ENCODE data around the gene MAD1L1. TPM values are rescaled to one million over a fixed set of nuclear protein-coding genes. Genes with fewer than 3 reads are reported as not detected.

MAD1L1 gene
- total and polyA plus RNA-seq, 2 donors (not counting 3 experiments of a cell fraction or from before 2014, with no cell fraction given), result 34.1 to 42.3 TPM

DNA sequence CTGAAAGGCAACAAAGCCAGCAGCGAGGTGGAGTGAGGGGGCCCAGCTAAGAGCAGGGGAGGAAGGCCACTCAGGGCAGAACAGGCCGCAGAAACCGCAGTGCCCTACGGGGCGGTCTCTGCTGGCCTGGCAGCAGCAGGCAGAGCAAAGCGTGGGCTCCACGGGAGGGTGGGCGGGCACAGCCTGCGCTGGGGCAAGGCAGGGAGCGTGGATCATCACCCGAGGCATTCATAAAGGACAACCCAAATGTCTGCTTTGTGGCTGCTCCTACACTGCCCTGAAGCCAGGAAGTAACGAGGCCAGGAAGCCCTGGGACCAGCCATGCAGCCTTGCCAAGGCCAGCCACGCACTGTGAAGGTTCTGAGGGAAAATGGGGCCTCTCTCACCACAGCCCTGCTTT is 127.5 kb downstream of the MAD1L1 start:
- H3K36me3 ChIP-seq (ENCODE audit: control insufficient read depth in 2 of 2, extremely low read depth in 1 of 2, insufficient read depth in 2 of 2, low read length in 2 of 2), result no peaks in the 10 kb centered on the region
- H3K4me1 ChIP-seq (ENCODE audit: control insufficient read depth, extremely low read depth, insufficient read depth, low read length), result peaks cover 19% of the 10 kb centered on the region
- no peak for TF ChIP-seq GATA2 (IDR thresholded peaks at IDR 0.05; ENCODE audit: insufficient read depth, insufficient read length, low read depth, low read length)
- TF ChIP-seq POLR2A (IDR thresholded peaks at IDR 0.05; ENCODE audit: low read depth, low read length), result no peak
- no peak for TF ChIP-seq FOS (IDR thresholded peaks at IDR 0.05; ENCODE audit: borderline replicate concordance, insufficient read depth, low read length)
- TF ChIP-seq EZH2 (IDR thresholded peaks at IDR 0.05; ENCODE audit: borderline replicate concordance, low read depth, low read length, severe bottlenecking), result no peak
- no peak for TF ChIP-seq MYC (IDR thresholded peaks at IDR 0.05; ENCODE audit: low read depth, low read length)
- BruUV-seq (replicated peaks), result no TSS peak
- dilution Hi-C loops (cut with MboI; ENCODE audit: extremely low pct_ligation_motif_present, low sequenced_read_pairs), result no loop called here
- peaks cover 2% of the 10 kb centered on the region for H3K79me2 ChIP-seq (ENCODE audit: control insufficient read depth, insufficient read depth, low read length)
- ChIA-PET POLR2A (no interaction called here), CTCF (interaction anchor here (1.1 kb wide), 2 partner anchors 14 to 104 kb away, joined by 3 to 4 read pairs; no protein-coding TSS in a partner anchor)
- H2AFZ ChIP-seq (ENCODE audit: low read depth, low read length), result no peak overlapping the region
- no peak overlapping the region for H3K9ac ChIP-seq (replicated peaks; ENCODE audit: extremely low read depth, insufficient read depth, low read length)
- no peak overlapping the region for H3K4me2 ChIP-seq (ENCODE audit: insufficient read depth, low read length)
- H3K27ac ChIP-seq (ENCODE audit: insufficient read depth, low read depth, low read length), result no peak overlapping the region
- FAIRE-seq (no peak), DNase-seq (ENCODE audit: low read depth, low spot score) (no peak)
- intact Hi-C loops (cut with micrococcal nuclease), result loop anchor here (2.0 kb wide), 1 partner anchor 104 kb away; no protein-coding TSS in a partner anchor
- H3K4me3 ChIP-seq (replicated peaks in 1 of 3; ENCODE audit: insufficient read depth in 1 of 3, low read depth in 1 of 3, low read length in 3 of 3), result no peak overlapping the region
- no peaks in the 10 kb centered on the region for H3K9me1 ChIP-seq (replicated peaks; ENCODE audit: control insufficient read depth, extremely low read depth, insufficient read depth, low read length)
- no peaks in the 10 kb centered on the region for H4K20me1 ChIP-seq (replicated peaks; ENCODE audit: control insufficient read depth, extremely low read depth, insufficient read depth, low read length)
- H3K27me3 ChIP-seq (ENCODE audit: control insufficient read depth in 2 of 2, insufficient read depth in 2 of 2, low read length in 2 of 2), result no peaks in the 10 kb centered on the region
- no peaks in the 10 kb centered on the region for H3K9me3 ChIP-seq (replicated peaks; ENCODE audit: control insufficient read depth, insufficient read depth, low read length)

- dilution Hi-C loops (cut with MboI; ENCODE audit: extremely low pct_ligation_motif_present, low sequenced_read_pairs) (no loop called here), intact Hi-C loops (cut with micrococcal nuclease) (loop anchor here (2.0 kb wide), 1 partner anchor 104 kb away; no protein-coding TSS in a partner anchor)
- no peaks in the 10 kb centered on the region for H3K9me1 ChIP-seq (replicated peaks; ENCODE audit: control insufficient read depth, extremely low read depth, insufficient read depth, low read length)
- H3K27me3 ChIP-seq (ENCODE audit: control insufficient read depth in 2 of 2, insufficient read depth in 2 of 2, low read length in 2 of 2), result no peaks in the 10 kb centered on the region
- H3K27ac ChIP-seq (ENCODE audit: insufficient read depth, low read depth, low read length), result no peak overlapping the region
- peaks cover 2% of the 10 kb centered on the region for H3K79me2 ChIP-seq (ENCODE audit: control insufficient read depth, insufficient read depth, low read length)
- no peak overlapping the region for H3K9ac ChIP-seq (replicated peaks; ENCODE audit: extremely low read depth, insufficient read depth, low read length)
- H3K36me3 ChIP-seq (ENCODE audit: control insufficient read depth in 2 of 2, extremely low read depth in 1 of 2, insufficient read depth in 2 of 2, low read length in 2 of 2), result no peaks in the 10 kb centered on the region
- FAIRE-seq (no peak), DNase-seq (ENCODE audit: low read depth, low spot score) (no peak)
- no peak overlapping the region for H3K4me3 ChIP-seq (replicated peaks in 1 of 3; ENCODE audit: insufficient read depth in 1 of 3, low read depth in 1 of 3, low read length in 3 of 3)
- BruUV-seq (replicated peaks), result no TSS peak
- no peaks in the 10 kb centered on the region for H4K20me1 ChIP-seq (replicated peaks; ENCODE audit: control insufficient read depth, extremely low read depth, insufficient read depth, low read length)
- no peak overlapping the region for H3K4me2 ChIP-seq (ENCODE audit: insufficient read depth, low read length)
- POLR2A ChIA-PET, result no interaction called here
- no peaks in the 10 kb centered on the region for H3K9me3 ChIP-seq (replicated peaks; ENCODE audit: control insufficient read depth, insufficient read depth, low read length)
- H2AFZ ChIP-seq (ENCODE audit: low read depth, low read length), result no peak overlapping the region
- TF ChIP-seq POLR2AphosphoS5 (IDR thresholded peaks at IDR 0.05; ENCODE audit: insufficient read depth, low read depth, low read length) (no peak), GATA2 (IDR thresholded peaks at IDR 0.05; ENCODE audit: insufficient read depth, insufficient read length, low read depth, low read length) (no peak), FOS (IDR thresholded peaks at IDR 0.05; ENCODE audit: borderline replicate concordance, insufficient read depth, low read length) (no peak), EZH2 (IDR thresholded peaks at IDR 0.05; ENCODE audit: borderline replicate concordance, low read depth, low read length, severe bottlenecking) (no peak), MAX (IDR thresholded peaks at IDR 0.05; ENCODE audit: insufficient read depth, insufficient read length) (no peak), POLR2A (IDR thresholded peaks at IDR 0.05; ENCODE audit: low read depth, low read length) (no peak), JUN (IDR thresholded peaks at IDR 0.05; ENCODE audit: borderline replicate concordance, insufficient read depth, insufficient read length, low read depth) (no peak), MYC (IDR thresholded peaks at IDR 0.05; ENCODE audit: low read depth, low read length) (no peak)
- TF ChIP-seq, protein P1, sequence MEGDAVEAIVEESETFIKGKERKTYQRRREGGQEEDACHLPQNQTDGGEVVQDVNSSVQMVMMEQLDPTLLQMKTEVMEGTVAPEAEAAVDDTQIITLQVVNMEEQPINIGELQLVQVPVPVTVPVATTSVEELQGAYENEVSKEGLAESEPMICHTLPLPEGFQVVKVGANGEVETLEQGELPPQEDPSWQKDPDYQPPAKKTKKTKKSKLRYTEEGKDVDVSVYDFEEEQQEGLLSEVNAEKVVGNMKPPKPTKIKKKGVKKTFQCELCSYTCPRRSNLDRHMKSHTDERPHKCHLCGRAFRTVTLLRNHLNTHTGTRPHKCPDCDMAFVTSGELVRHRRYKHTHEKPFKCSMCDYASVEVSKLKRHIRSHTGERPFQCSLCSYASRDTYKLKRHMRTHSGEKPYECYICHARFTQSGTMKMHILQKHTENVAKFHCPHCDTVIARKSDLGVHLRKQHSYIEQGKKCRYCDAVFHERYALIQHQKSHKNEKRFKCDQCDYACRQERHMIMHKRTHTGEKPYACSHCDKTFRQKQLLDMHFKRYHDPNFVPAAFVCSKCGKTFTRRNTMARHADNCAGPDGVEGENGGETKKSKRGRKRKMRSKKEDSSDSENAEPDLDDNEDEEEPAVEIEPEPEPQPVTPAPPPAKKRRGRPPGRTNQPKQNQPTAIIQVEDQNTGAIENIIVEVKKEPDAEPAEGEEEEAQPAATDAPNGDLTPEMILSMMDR (IDR thresholded peaks at IDR 0.05; ENCODE audit: extremely low read depth in 1 of 2, insufficient read depth in 1 of 2, low read depth in 1 of 2, low read length in 2 of 2), result no peak
- H3K4me1 ChIP-seq (ENCODE audit: control insufficient read depth, extremely low read depth, insufficient read depth, low read length), result peaks cover 14% of the 10 kb centered on the region
- CTCF ChIA-PET, result interaction anchor here (1.1 to 1.2 kb wide), 2 partner anchors 15 to 105 kb away, joined by 4 to 6 read pairs; no protein-coding TSS in a partner anchor
These were observed 128.0 kb downstream of the MAD1L1 start for GRCh38 chr7:2104716-2105115.
